ENCODE measurements around the gene FBXO27.
"Not testable (repeated sequence)": the region's sequence is repeated elsewhere in the genome, so short reads cannot be mapped to it uniquely, and the experiment has no call there.

Gene FBXO27

DNA sequence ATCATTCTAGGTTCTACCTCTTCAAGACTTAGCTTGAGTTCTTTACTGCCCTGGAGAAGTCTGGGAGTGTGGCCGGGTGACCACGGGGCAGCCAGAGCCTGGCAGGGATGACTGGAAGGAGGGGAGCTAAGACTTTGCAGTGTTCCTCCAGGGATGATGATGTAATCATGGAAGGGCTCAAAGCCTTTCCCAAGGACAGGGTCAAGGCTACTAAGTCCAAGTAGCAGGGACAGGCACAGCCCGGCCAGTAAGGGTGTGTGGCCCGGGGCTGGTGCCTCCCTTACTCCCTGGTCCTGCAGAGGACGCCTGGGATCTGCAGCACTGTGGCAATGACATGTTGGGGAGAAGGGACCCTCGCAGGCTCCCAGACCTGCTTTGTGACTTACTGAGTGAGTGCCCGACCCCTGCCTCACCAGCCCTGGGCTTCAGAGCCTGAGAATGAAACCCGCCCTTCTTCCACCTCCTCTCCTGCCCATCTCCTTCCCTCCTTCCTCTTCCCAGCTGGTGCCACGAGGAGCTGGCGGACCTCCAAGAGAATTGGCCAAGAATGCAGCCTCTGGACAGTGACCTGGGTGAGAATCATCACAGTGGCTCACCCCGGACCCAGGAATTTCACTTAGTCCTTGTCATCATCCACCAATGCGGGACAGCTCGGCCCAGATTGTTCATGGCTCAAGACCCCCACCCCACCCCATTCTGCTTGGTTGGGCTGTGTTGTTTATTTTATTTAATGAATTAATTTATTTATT lies 41.2 kb downstream of the FBXO27 start:
- Histone ChIP-seq H3K27me3 (ENCODE audit: low read depth) (peaks cover 5% of the 10 kb centered on the region; the same call in 1 of the 2 replicates), H3K4me3 (no peak overlapping the region), H3K9me3 (no peaks in the 10 kb centered on the region), H3K36me3 (replicated peaks) (no peaks in the 10 kb centered on the region), H3K4me1 (no peaks in the 10 kb centered on the region)
- in situ Hi-C loops (cut with MboI; ENCODE audit: low sequenced_read_pairs) = no loop called here
- DNase-seq (ENCODE audit: low spot score in 2 of 2) = no peak

DNA sequence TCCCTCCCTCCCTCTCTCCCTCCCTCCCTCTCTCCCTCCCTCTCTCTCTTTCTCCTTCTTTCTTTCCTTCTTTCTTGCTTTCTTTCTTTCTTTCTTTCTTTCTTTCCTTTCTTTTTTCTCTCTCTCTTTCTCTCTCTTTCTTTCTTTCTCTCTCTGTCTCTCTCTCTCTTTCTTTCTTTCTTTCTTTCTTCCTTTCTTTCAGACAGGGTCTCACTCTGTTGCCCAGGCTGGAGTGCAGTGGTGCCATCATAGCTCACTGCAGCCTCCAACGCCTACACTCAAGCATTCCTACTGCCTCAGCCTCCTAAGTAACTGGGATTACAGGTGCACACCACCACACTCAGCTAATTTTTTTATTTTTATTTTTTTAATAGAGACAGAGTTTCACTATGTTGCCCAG lies 42.7 kb downstream of the FBXO27 start:
- H3K9me3 ChIP-seq; in situ Hi-C loops (cut with MboI; ENCODE audit: low sequenced_read_pairs); H3K27me3 ChIP-seq (ENCODE audit: low read depth); H3K4me1 ChIP-seq; DNase-seq (ENCODE audit: low spot score in 2 of 2); H3K36me3 ChIP-seq (replicated peaks); H3K4me3 ChIP-seq: not testable (repeated sequence)

DNA sequence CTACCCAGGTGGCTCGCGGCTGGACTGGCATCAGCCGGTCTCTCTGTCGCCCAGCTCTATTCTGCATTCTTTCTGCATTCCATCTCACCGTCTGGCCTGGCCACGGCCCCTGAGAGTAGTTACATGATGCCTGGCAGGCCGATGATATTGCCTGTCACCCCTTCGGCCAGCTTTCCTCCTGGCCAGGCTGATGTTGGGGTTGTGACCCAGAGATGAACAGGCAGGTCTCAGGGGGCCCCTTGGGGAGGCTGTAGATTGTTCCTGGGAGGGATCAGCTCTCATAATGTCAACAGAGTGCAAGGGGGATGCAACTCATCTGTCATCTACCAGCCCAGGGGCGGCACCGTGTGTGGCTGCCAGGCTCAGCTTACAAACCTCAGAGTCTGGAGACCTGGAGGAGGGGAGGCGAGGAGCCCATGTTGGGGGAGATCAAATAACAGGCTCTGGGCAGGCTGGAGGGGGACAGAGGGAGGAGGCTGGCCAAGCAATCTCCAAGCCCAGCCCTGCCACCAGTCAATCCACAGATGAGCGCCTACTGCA lies 43.2 kb downstream of the FBXO27 start:
- in situ Hi-C loops (cut with MboI; ENCODE audit: low sequenced_read_pairs) = no loop called here
- Histone ChIP-seq H3K36me3 (replicated peaks) (no peaks in the 10 kb centered on the region), H3K4me1 (no peaks in the 10 kb centered on the region), H3K27me3 (ENCODE audit: low read depth) (peaks cover 5% of the 10 kb centered on the region; the same call in 1 of the 2 replicates), H3K9me3 (no peaks in the 10 kb centered on the region), H3K4me3 (no peak overlapping the region)
- peak in 1 of 2 experiments; percentile 15 for DNase-seq (ENCODE audit: low spot score in 2 of 2)

DNA sequence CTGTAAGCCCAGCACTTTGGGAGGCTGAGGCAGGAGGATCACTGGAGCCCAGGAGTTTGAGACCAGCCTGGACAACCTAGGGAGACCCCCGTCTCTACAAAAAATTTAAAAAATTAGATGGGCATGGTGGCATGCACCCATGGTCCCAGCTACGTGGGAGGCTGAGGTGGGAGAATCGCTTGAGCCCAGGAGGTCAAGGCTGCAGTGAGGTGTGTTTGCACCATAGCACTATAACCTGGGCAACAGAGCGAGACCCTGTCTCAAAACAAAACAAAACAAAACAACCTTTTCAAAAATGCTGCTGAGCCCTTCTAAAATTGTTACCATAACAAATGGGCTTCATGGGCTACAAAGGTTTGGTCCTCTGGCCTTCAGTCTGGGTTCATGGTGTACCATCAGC lies 43.7 kb downstream of the FBXO27 start:
- H3K9me3 ChIP-seq; in situ Hi-C loops (cut with MboI; ENCODE audit: low sequenced_read_pairs); H3K4me3 ChIP-seq: not testable (repeated sequence)

DNA sequence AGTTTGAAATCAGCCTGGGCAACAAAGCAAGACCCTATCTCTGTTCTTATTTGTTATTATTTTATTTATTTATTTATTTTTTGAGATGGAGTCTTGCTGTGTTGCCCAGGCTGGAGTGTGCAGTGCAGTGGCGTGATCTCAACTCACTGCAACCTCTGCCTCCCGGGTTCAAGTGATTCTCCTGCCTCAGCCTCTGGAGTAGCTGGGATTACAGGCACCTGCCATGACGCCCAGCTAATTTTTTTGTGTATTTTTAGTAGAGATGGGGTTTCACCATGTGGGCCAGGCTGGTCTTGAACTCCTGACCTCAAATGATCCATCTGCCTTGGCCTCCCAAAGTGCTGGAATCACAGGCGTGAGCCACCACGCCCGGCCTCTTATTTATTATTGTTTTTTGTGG lies 44.6 kb downstream of the FBXO27 start:
- H3K36me3 ChIP-seq (replicated peaks); H3K9me3 ChIP-seq; H3K27me3 ChIP-seq (ENCODE audit: low read depth); DNase-seq (ENCODE audit: low spot score in 2 of 2); H3K4me1 ChIP-seq; in situ Hi-C loops (cut with MboI; ENCODE audit: low sequenced_read_pairs); H3K4me3 ChIP-seq: not testable (repeated sequence)

More for the DNA sequence above, 43.7 kb downstream of the FBXO27 start:
- H3K36me3 ChIP-seq (replicated peaks); H3K27me3 ChIP-seq (ENCODE audit: low read depth); DNase-seq (ENCODE audit: low spot score in 2 of 2); H3K4me1 ChIP-seq: not testable (repeated sequence)

DNA sequence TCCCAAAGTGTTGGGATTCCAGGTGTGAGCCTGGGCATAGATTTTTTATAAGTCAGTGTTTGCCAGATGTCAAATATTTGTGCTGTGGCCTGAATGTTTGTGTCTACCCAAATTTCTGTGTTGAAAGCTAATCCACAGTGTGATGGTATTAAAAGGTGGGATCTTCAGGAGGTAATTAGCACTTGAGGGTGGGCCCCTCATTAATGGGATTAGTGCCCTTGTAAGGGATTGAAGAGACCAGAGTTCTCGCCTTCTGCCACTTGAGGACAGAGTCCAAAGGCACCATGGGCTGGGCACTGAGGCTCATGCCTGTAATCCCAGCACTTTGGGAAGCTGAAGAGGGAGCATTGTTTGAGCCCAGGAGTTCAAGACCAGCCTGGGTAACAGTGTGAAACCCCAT lies 47.1 kb downstream of the FBXO27 start:
- Histone ChIP-seq H3K4me1 (no peaks in the 10 kb centered on the region), H3K27me3 (ENCODE audit: low read depth) (no peaks in the 10 kb centered on the region), H3K36me3 (replicated peaks) (no peaks in the 10 kb centered on the region), H3K9me3 (peaks cover 5% of the 10 kb centered on the region; the same call in 1 of the 2 replicates), H3K4me3 (no peak overlapping the region)
- DNase-seq (ENCODE audit: low spot score in 2 of 2) = no peak
- in situ Hi-C loops (cut with MboI; ENCODE audit: low sequenced_read_pairs) = no loop called here

DNA sequence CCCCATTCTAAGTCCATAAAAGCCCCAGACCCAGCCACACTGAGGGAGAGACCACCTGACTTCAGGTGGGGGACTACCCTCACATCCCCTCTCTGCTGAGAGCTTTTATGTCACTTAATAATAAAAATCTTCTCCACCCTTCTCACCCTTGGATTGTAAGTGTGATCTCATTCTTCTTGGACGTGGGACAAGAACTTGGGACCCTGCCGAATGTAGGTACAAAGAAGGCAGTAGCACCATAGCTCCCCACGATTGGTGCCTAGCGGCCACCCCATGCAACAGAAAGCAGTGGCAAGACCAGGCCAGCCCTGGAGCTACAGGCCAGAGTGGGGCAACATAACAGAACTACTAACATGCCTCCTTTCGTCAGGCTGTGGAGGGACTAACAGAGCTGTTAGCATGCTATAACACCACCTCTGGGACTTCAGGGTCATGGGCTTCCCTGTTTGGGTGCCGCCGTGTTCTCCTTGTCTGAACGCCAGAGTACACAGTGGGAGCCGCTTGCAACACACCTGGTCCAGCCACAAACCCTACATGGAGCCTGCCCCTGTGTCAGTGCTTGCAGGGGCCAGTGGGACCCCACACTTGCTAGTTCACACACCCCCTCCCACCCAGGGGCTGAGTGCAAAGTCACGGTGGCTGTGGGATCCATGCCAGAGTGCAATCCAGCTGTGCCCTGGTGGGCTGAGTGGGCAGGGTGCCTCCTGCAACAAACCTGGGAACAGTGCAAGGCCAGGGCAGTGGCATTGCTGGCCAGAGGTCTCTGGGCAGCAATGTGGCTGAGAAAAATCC lies 51.6 kb downstream of the FBXO27 start:
- peaks cover 8% of the 10 kb centered on the region; the same call in 1 of the 2 replicates for H3K9me3 ChIP-seq
- no peak for DNase-seq (ENCODE audit: low spot score in 2 of 2)
- H3K36me3 ChIP-seq (replicated peaks) = no peaks in the 10 kb centered on the region
- in situ Hi-C loops (cut with MboI; ENCODE audit: low sequenced_read_pairs) = no loop called here
- H3K4me1 ChIP-seq = no peaks in the 10 kb centered on the region
- no peaks in the 10 kb centered on the region for H3K27me3 ChIP-seq (ENCODE audit: low read depth)
- H3K4me3 ChIP-seq = no peak overlapping the region

DNA sequence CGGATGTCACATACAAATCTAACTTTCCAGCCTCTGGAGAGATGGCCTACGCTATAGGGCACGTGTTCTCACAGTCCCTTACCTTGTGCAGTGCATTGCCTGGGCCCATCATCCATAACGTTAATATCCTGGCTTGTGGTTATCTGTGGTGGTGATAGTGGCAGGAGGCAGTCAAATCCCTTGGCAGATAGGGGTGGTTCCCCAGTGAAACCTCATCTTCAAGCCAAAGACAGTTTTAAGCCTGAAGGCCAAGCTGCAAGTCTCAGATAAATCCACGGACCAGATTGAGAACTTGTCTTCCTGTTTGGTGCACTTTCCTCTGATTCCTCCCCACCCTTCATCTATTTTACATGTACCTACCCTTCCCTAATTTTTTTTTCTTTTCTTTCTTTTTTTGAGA lies 52.5 kb downstream of the FBXO27 start:
- H3K4me3 ChIP-seq = no peak overlapping the region
- peaks cover 8% of the 10 kb centered on the region; the same call in 1 of the 2 replicates for H3K9me3 ChIP-seq
- no peak for DNase-seq (ENCODE audit: low spot score in 2 of 2)
- H3K36me3 ChIP-seq (replicated peaks) = no peaks in the 10 kb centered on the region
- H3K27me3 ChIP-seq (ENCODE audit: low read depth) = no peaks in the 10 kb centered on the region
- in situ Hi-C loops (cut with MboI; ENCODE audit: low sequenced_read_pairs) = loop anchor here (10.0 kb wide), 1 partner anchor 345 kb away; the partner anchor contains the start of gene LRFN1
- H3K4me1 ChIP-seq = peaks cover 2% of the 10 kb centered on the region; the same call in 1 of the 2 replicates

DNA sequence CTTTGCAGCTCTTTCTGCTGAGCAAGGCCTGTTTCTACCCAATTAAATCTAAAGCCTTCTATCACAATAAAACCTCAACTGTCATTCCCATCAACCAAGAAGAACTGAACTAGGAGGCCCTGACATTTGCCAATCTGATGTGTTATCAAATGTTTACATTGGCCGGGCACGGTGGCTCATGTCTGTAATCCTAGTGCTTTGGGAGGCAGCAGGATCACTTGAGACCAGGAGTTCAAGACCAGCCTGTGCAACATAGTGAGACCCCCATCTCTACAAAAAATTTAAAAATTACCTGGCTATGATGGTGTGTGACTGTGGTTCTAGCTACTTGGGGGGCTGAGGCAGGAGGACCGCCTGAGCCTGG lies 54.0 kb downstream of the FBXO27 start:
- H3K9me3 ChIP-seq = peaks cover 8% of the 10 kb centered on the region; the same call in 1 of the 2 replicates
- no peaks in the 10 kb centered on the region for H3K36me3 ChIP-seq (replicated peaks)
- no peak for DNase-seq (ENCODE audit: low spot score in 2 of 2)
- H3K27me3 ChIP-seq (ENCODE audit: low read depth) = no peaks in the 10 kb centered on the region
- H3K4me1 ChIP-seq = peaks cover 2% of the 10 kb centered on the region; the same call in 1 of the 2 replicates
- in situ Hi-C loops (cut with MboI; ENCODE audit: low sequenced_read_pairs) = loop anchor here (10.0 kb wide), 1 partner anchor 346 kb away; the partner anchor contains the start of gene LRFN1
- H3K4me3 ChIP-seq = no peak overlapping the region

DNA sequence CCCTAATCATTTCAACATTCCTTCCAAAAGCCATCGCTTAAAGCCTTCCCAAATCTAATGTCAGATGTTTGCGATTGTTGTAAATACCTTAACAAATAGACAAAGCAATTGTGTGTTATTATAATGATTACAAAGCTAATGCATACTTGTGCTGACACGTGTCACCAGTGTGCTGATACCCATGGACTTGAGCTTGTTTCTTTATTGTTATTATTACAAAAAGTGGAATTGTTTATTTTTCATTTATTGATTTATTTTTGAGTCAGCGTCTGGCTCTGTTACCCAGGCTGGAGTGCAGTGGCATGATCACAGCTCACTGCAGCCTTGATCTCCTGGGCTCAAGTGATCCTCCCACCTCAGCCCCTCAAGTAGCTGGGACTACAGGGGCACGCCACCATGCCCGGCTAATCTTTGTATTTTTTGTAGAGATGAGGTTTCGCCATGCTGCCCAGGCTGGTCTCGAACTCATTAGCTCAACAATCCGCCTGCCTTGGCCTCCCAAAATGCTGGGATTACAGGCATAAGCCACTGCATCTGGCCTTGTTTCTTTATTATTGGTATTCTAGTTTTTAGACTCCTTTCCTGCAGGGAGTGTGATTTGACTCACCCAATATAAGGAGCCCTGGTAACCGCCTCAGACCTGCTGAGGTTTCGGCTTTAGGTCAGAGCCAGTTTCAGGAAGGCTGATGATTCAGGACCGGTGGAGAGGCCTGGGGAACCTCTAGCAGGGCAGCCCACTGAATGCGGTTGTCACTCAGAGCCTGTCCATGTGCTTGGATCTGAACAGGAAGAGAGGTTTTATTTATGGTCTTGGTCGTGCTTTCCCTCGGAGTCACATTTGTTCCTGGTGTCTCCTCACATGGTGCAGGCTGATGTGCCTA lies 54.7 kb downstream of the FBXO27 start:
- Histone ChIP-seq H3K4me3 (no peak overlapping the region), H3K9me3 (peaks cover 8% of the 10 kb centered on the region; the same call in 1 of the 2 replicates), H3K36me3 (replicated peaks) (no peaks in the 10 kb centered on the region), H3K4me1 (peaks cover 2% of the 10 kb centered on the region; the same call in 1 of the 2 replicates), H3K27me3 (ENCODE audit: low read depth) (no peaks in the 10 kb centered on the region)
- no peak for DNase-seq (ENCODE audit: low spot score in 2 of 2)
- in situ Hi-C loops (cut with MboI; ENCODE audit: low sequenced_read_pairs) = loop anchor here (10.0 kb wide), 1 partner anchor 347 kb away; the partner anchor contains the start of gene LRFN1

DNA sequence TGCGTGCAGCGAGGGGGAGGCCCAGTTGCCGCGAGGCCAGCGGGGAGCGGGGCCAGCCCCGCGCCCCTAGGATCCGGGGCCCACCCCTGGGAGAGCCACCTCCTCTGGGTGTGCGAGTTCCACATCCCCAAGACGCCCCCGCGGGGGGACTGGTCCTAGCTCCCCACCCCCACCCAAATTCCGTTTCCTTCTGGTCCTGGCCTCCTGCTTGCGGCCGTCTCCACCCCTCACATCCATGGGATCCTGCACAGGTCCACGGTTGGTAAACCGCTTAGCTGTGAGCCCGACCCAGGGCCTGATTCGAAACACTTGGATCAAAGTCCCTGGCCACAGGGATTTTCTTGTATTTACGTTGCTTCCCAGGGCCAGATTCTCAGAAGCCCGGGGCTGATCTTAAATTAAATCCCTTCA lies 56.5 kb downstream of the FBXO27 start:
- 0 out of 2 replicates have a peak overlapping the region, but pooled peaks have one; percentile 40 for H3K4me3 ChIP-seq
- no peaks in the 10 kb centered on the region for H3K36me3 ChIP-seq (replicated peaks)
- peaks cover 8% of the 10 kb centered on the region; the same call in 1 of the 2 replicates for H3K9me3 ChIP-seq
- H3K27me3 ChIP-seq (ENCODE audit: low read depth) = no peaks in the 10 kb centered on the region
- in situ Hi-C loops (cut with MboI; ENCODE audit: low sequenced_read_pairs) = loop anchor here (10.0 kb wide), 1 partner anchor 349 kb away; the partner anchor contains the start of gene LRFN1
- H3K4me1 ChIP-seq = peaks cover 2% of the 10 kb centered on the region; the same call in 1 of the 2 replicates
- DNase-seq (ENCODE audit: low spot score in 2 of 2) = peak in 1 of 2 experiments; percentile 30

DNA sequence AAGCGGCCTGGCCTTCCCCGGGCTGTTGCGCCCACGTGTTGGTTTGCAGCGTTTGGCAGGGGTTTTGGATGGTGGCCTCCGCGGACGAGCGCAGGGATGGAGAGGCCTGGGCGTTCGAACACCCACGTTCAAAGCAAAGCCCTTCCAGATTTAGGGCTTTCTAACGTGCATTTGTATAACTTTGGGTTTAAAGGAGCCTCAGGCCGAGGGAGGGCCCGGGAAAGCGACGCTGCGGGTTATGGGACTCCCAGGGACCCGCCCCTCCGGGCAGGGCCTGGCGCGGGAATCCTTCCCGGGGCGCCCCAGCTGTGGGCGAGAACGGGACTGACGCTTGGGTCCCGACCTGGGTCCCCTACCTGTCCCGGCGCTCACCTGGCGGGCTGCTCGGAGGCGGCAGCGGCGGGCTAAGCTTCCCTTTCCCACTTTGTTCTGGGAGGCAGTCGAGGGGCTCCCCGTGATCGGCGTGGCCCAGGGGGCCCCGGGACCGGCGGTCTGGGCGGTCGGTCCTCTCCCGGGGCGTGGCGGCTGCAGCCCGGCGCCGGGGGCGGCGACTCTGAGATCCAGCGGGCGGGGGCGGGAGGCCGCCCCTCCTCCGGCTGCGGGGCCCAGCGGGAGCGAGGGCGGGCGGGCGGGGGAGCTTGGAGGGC lies 57.0 kb downstream of the FBXO27 start, which contains the start of gene FBXO17:
Gene FBXO17, minus strand, starts transcription at position 529 of the 647 bp plus-strand sequence. CDS start 25,423 bp downstream, outside the sequence.
- DNase-seq (ENCODE audit: low spot score in 2 of 2) = peak; percentile 14 to 62
- peak within 1 kb of the TSS; percentile 40 for H3K4me3 ChIP-seq

More for the DNA sequence above, 57.0 kb downstream of the FBXO27 start, which contains the start of gene FBXO17:
- H3K27me3 ChIP-seq (ENCODE audit: low read depth) = no peaks in the 10 kb centered on the region
- in situ Hi-C loops (cut with MboI; ENCODE audit: low sequenced_read_pairs) = loop anchor here (10.0 kb wide), 1 partner anchor 349 kb away; the partner anchor contains the start of gene LRFN1
- H3K36me3 ChIP-seq (replicated peaks) = no peaks in the 10 kb centered on the region
- H3K4me1 ChIP-seq = peaks cover 2% of the 10 kb centered on the region; the same call in 1 of the 2 replicates
- peaks cover 4% of the 10 kb centered on the region; the same call in 1 of the 2 replicates for H3K9me3 ChIP-seq

Data from HAP-1 (cell line).